RWPE1 (cell line): Measurements from ENCODE around the gene SELENOS.
"Not testable (repeated sequence)": the region's sequence is repeated elsewhere in the genome, so short reads cannot be mapped to it uniquely, and the experiment has no call there.

Experiments used
- CTCF ChIA-PET: fragments of 350-600 bp; sonication (Branson Sonifier 250); formaldehyde crosslinking; extraction: SDS; loops from one replicate; lab custom pipeline; 2021; lab: Yijun Ruan, JAX
- POLR2A ChIA-PET: fragments of 400-600 bp; formaldehyde crosslinking; extraction: SDS; loops from one replicate; lab custom pipeline; 2020; ENCODE audit warnings: antibody characterized with exemption; ENCODE audit not compliant: low non-redundant PET; lab: Yijun Ruan, JAX
- DNase-seq: peaks from one replicate; pipeline ENCODE4 v3.0.0; 2012; ENCODE audit warnings: low spot score
- H3K27ac ChIP-seq: fragments of 450-650 bp; 2 replicates; pipeline ENCODE4 v1.5.1; 2017
- TF ChIP-seq, protein P1 (sequence below): fragments of 450-650 bp; conservative IDR thresholded peaks from 2 replicates; pipeline ENCODE4 v1.5.1; 2017; ENCODE audit warnings: low read depth, mild to moderate bottlenecking

SELENOS gene

GRCh38 chr15:101295607-101296161, 18.4 kb upstream of the SELENOS start:
- POLR2A ChIA-PET: no interaction called here
- peak overlapping the region; percentile 97 for H3K27ac ChIP-seq
- DNase-seq: peak; percentile 45
- CTCF ChIA-PET: interaction anchor here (0.5 to 1.0 kb wide), 3 partner anchors 55 to 356 kb away, joined by 3 read pairs; no protein-coding TSS in a partner anchor
- TF ChIP-seq, protein P1, sequence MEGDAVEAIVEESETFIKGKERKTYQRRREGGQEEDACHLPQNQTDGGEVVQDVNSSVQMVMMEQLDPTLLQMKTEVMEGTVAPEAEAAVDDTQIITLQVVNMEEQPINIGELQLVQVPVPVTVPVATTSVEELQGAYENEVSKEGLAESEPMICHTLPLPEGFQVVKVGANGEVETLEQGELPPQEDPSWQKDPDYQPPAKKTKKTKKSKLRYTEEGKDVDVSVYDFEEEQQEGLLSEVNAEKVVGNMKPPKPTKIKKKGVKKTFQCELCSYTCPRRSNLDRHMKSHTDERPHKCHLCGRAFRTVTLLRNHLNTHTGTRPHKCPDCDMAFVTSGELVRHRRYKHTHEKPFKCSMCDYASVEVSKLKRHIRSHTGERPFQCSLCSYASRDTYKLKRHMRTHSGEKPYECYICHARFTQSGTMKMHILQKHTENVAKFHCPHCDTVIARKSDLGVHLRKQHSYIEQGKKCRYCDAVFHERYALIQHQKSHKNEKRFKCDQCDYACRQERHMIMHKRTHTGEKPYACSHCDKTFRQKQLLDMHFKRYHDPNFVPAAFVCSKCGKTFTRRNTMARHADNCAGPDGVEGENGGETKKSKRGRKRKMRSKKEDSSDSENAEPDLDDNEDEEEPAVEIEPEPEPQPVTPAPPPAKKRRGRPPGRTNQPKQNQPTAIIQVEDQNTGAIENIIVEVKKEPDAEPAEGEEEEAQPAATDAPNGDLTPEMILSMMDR: no peak

DNA sequence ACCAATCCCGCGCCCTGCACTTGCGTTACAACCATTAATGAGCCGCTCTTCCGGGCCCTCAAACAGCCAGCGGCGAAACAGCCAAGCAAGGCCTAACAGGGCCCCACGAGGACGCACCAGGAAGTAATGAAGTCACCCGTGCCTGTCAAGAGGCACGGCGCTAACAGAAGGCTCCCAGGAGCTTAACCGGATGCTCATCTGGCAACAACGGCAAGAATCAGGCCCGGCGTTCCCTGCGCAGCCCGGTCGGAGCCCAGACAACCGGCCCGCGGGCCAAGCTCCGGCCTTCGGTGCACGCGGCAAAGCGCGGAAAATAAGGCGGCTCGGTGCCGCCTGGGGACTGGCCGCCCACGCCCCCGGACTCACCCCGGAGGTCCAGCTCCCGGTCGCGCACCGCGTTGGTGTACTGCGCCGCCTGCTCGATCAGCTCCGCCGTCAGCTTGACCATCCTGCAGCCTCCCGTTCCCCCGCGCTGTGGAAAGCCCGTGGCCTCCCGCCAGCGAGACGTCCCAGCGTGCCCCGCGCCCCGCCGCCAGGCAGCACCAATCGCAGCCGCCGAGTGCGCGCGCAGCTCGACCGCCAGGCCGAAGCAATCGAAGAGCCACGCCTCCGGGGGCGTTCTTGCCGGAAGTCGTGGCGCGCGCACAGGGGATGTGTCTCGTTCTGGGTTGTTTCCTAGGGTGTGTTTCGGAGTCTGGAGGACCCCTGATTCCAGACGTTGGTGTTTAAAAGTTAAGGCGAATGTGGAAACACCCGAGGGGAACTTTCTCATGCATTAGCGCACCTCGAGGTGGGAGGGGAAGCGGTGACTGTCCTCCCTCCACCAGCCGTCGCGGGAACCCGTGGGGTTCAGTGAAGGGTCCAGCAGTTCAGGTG, 17.7 kb upstream of the SELENOS start, which contains the start of gene SNRPA1:
SNRPA1 (minus strand) TSS at position 518 of the 876 bp plus-strand sequence; CDS start at position 448, 70 bp downstream.
- ChIA-PET CTCF (interaction anchor here (0.7 kb wide), 1 partner anchor 56 kb away, joined by 3 read pairs; no protein-coding TSS in a partner anchor), POLR2A (no interaction called here)
- peak within 1 kb of the TSS; percentile 97 for H3K27ac ChIP-seq
- peak; percentile 97 for DNase-seq
- TF ChIP-seq, protein P1: no peak

GRCh38 chr15:101293122-101293521, 15.8 kb upstream of the SELENOS start:
- TF ChIP-seq, protein P1: no peak
- no peak overlapping the region; the same call in 1 of the 2 replicates for H3K27ac ChIP-seq
- POLR2A ChIA-PET: interaction anchor here (0.5 kb wide), 1 partner anchor 9 kb away, joined by 3 read pairs; no protein-coding TSS in a partner anchor
- DNase-seq: no peak
- CTCF ChIA-PET: interaction anchor here (0.6 kb wide), 1 partner anchor 202 kb away, joined by 3 read pairs; no protein-coding TSS in a partner anchor

DNA sequence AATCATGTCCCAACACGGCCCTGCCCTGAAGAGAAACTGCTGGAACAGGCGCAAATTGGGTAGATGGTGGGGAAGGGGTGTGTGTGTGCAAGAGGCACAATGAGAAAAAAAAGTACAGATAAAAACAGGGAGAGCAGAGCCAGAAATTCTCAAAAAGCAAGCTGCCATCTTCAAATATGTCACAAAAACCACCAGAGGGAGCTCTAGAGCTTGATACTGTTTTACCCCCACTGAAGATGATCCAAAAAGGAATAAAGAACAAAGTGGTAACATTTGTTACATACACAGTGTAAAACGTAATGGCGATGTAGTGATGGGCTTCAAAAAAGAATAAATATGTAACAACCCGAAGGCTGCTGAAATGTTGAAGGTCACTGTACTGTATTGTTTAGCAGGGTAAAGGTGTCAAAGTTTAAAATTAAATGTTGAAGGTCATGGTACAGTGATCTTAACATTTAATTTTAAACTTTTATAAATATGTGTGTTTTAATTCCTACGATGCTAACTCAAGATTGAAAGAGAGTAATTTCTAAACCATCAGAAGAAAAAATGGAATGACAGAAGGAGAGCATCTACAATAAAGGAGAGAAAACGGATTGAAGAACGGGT, 11.7 kb upstream of the SELENOS start:
- CTCF ChIA-PET: interaction anchor here (0.5 to 2.2 kb wide), 11 partner anchors 11 to 392 kb away, joined by 3 to 7 read pairs (median 3); no protein-coding TSS in a partner anchor
- POLR2A ChIA-PET: no interaction called here
- TF ChIP-seq, protein P1: peak; percentile 83
- DNase-seq: peak; percentile 59
- H3K27ac ChIP-seq: peak overlapping the region; percentile 8; the same call in 1 of the 2 replicates

DNA sequence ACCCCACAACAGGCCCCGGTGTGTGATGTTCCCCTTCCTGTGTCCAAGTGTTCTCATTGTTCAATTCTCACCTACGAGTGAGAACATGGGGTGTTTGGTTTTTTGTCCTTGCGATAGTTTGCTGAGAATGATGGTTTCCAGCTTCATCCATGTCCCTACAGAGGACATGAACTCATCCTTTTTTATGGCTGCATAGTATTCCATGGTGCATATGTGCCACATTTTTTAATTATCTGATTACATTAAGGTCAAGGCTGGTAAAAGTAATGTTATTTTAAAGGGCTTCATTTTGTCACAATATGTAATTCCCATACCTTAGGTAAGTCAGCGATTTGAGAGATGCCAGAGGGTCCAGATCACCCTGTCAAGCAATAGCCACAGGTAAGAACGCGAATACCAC, 10.1 kb upstream of the SELENOS start:
- POLR2A ChIA-PET: interaction anchor here (0.7 kb wide), 1 partner anchor 24 kb away, joined by 3 read pairs; no protein-coding TSS in a partner anchor
- CTCF ChIA-PET, DNase-seq, H3K27ac ChIP-seq: not testable (repeated sequence)

- CTCF ChIA-PET: no interaction called here
These were observed 9.3 kb upstream of the SELENOS start for GRCh38 chr15:101286471-101287114.

More at GRCh38 chr15:101286471-101287114, 9.3 kb upstream of the SELENOS start:
- no peak overlapping the region for H3K27ac ChIP-seq
- TF ChIP-seq, protein P1: no peak
- POLR2A ChIA-PET: no interaction called here
- DNase-seq: no peak
